H1 (cell line): ENCODE results near the gene TAF7. TPM values are rescaled to one million over a fixed set of nuclear protein-coding genes. Genes with fewer than 3 reads are reported as not detected.
A peak's percentile ranks its signal among the peaks of the same experiment; 100 is the strongest.

Experiments used
- BCL11A ChIP-seq, 2 experiments: IDR thresholded peaks; one replicate each; pipeline ENCODE4 v1.6.1; 2011; ENCODE audit warnings: low read depth in 2 of 2, low read length in 2 of 2, mild to moderate bottlenecking in 2 of 2
- CBX8 ChIP-seq: fragments of 300-800, 300-1000 bp; sonication (generic); IDR thresholded peaks from 2 replicates; pipeline ENCODE4 v1.7.1; 2016; ENCODE audit warnings: low read depth, low read length, borderline replicate concordance
- CHD7 ChIP-seq: fragments of 300-600 bp; sonication (generic); IDR thresholded peaks from 2 replicates; pipeline ENCODE4 v1.7.1; 2012; ENCODE audit warnings: low read length, moderate library complexity, mild to moderate bottlenecking, inconsistent platforms; ENCODE audit not compliant: insufficient replicate concordance
- HDAC2 ChIP-seq, 2 experiments: fragments of 300-600 bp in 1 of 2; sonication (generic) in 1 of 2; IDR thresholded peaks; 2 replicates each; pipeline ENCODE4 v1.6.1; 2011 to 2012; ENCODE audit warnings: low read depth in 2 of 2, low read length in 2 of 2, mild to moderate bottlenecking in 2 of 2, moderate library complexity in 2 of 2, borderline replicate concordance in 1 of 2, inconsistent platforms in 1 of 2
- NRF1 ChIP-seq: IDR thresholded peaks from 2 replicates; pipeline ENCODE4 v1.6.1; 2011; ENCODE audit warnings: mild to moderate bottlenecking, low read depth, low read length, improper control_type of control experiment
- RAD21 ChIP-seq, 2 experiments: IDR thresholded peaks in 1 of 2; conservative IDR thresholded peaks in 1 of 2; 2 replicates each; pipeline ENCODE4 v1.6.1; 2011; ENCODE audit warnings: low read depth in 2 of 2, low read length in 2 of 2, improper control_type of control experiment in 1 of 2, inconsistent platforms in 1 of 2, mild to moderate bottlenecking in 1 of 2, moderate library complexity in 1 of 2
- RFX5 ChIP-seq: IDR thresholded peaks from 2 replicates; pipeline ENCODE4 v1.6.1; 2011; ENCODE audit warnings: low read depth, low read length, improper control_type of control experiment, borderline replicate concordance
- SP1 ChIP-seq: IDR thresholded peaks from 2 replicates; pipeline ENCODE4 v1.6.1; 2011; ENCODE audit warnings: low read depth, low read length
- SUZ12 ChIP-seq: fragments of 200-600 bp; sonication (generic); IDR thresholded peaks from 2 replicates; pipeline ENCODE4 v1.6.1; 2012; ENCODE audit warnings: mild to moderate bottlenecking, inconsistent platforms, low read length, moderate library complexity, mixed read lengths
- TAF1 ChIP-seq: IDR thresholded peaks from 2 replicates; pipeline ENCODE4 v1.6.1; 2011; ENCODE audit warnings: mild to moderate bottlenecking, low read depth, low read length
- polyA plus RNA-seq, 7 experiments: library from polyadenylated mRNA; depleted of rRNA in 3 of 7; stranded (reverse) in 5 of 7; unstranded in 2 of 7; fragments of >200 nt in 5 of 7; fragments of 200-250 nt in 2 of 7; gene quantifications; 1 replicate in 5 of 7; 2 replicates in 1 of 7; 4 replicates in 1 of 7; pipeline versions ENCODE4 v1.2.1 to v1.2.3, GENCODE V29; 2011 to 2013; ENCODE audit warnings: missing spikeins in 2 of 7, mixed read lengths in 2 of 7
- total RNA-seq: library from RNA; stranded (reverse); fragmentation: NEBNext Ultra II Directional; extraction: Animal tissue kit (Norgen Biotek cat#: 25700); gene quantifications from 2 replicates; pipeline ENCODE4 v1.2.1, GENCODE V29; 2021

TAF7 gene
- total and polyA plus RNA-seq, 2 of the 8 experiments (the other 6 are each of a cell fraction or from before 2014, with no cell fraction given): 29.8 to 101 TPM

GRCh38 chr5:141349917-141350619, 29.5 kb upstream of the TAF7 start, which contains the start of gene PCDHGB1 (continued):
- TF ChIP-seq HDAC2 (IDR thresholded peaks at IDR 0.05; ENCODE audit: borderline replicate concordance in 1 of 2, low read depth in 2 of 2, low read length in 2 of 2) (no peak), RFX5 (no peak), SP1 (no peak), BCL11A (IDR thresholded peaks at IDR 0.05; ENCODE audit: low read depth in 2 of 2, low read length in 2 of 2) (no peak), CBX8 (no peak), NRF1 (no peak), SUZ12 (no peak), TAF1 (peak; percentile 63; the same call in 1 of the 2 replicates), CHD7 (no peak), RAD21 (IDR thresholded peaks at IDR 0.05 in 1 of 2, conservative IDR thresholded peaks at IDR 0.05 in 1 of 2; ENCODE audit: low read depth in 2 of 2, low read length in 2 of 2) (peak; percentile 74 to 81)
